DMS114 treated with DMSO at 0.1 percent for 48 hours (cell line): ENCODE measurements around the gene IL2RA.
"Not testable (repeated sequence)": the region's sequence is repeated elsewhere in the genome, so short reads cannot be mapped to it uniquely, and the experiment has no call there.

Experiments
- DNase-seq: peaks from one replicate; lab custom pipeline; 2025; ENCODE audit not compliant: unreplicated experiment; lab: John Stamatoyannopoulos, UW

IL2RA gene

DNA sequence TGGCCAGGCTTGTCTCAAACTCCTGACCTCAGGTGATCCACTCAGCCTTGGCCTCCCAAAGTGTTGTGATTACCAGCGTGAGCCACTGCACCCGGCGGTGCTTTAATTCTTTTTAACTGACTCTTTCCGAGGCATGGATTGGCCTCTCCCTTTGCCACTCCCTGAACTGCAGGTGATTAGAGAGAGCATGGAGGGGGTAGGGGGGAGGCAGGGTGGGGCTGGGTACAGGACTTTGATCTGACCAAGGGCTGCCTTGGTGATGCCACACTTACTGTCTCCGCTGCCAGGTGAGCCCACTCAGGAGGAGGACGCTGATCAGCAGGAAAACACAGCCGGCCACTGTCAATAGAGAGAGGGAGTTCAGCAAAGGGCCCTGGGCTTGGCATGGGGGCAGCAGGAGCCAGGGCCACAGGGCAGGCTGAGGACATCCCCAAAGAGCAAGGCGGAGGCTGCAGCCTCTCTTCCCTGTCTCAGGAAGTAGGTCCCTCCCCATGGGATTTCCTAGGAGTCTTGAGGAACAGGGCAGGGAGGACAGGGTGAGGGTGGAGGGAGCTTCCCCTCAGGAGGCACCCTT lies 44.3 kb downstream of the IL2RA start:
- no peak for DNase-seq

GRCh38 chr10:6014241-6014761 lies 47.9 kb downstream of the IL2RA start:
- DNase-seq, result peak; percentile 57

- DNase-seq, result no peak
Observed at GRCh38 chr10:6013413-6014192, 48.6 kb downstream of the IL2RA start.

DNA sequence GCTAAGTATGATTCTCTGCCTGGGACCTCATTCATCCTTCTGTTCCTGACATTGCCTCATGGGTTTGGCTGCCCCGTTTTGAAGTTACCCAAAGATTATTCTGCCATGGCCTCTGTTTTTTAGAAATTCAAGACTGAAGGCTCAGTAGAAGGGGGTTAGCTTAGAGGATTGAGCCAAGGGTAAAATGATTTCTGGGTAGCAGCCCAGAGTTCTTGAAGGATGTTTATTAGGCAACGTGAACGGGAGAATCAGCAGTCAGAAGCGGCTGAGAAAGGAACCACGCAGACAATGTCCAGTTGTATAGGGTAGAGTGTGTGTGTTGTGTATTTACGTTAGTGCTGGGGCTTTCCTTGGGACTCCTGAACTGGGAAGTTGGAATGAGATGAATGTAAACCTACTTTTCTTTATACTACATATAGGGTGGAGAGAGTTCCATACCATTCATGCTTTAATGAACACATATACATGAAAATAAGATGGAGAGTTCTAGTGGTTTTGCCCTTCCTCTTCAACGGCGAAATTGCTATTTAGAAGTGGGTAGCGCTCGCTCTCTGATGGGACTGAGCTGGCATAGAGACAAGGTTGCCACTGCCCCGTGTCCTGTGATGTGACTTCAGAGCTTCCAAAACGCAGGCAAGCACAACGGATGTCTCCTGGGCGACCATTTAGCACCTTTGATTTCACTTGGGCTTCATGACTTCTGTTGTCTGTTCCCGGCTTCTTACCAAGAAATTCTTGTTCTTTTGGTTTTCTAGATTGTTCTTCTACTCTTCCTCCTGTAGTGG lies 49.9 kb downstream of the IL2RA start:
- DNase-seq, result no peak

DNA sequence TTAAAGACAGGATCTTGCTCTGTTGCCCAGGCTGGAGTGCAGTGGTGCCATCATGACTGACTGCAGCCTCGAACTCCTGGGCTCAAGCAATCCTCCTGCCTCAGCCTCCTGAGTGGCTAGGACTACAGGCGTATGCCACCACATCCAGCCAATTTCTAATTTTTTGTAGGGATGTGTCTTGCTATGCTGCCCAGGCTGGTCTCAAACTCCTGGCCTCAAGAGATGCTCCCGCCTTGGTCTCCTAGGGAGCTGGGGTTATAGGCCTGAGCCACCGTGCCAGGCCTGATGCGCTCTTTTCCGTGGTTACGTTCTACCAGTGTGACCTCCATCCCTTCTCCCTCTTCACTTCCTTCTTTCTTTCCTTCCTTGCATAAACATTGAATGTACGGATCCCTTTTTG lies 50.6 kb downstream of the IL2RA start:
- no peak for DNase-seq

GRCh38 chr10:6010569-6010968 lies 51.6 kb downstream of the IL2RA start:
- no peak for DNase-seq

DNA sequence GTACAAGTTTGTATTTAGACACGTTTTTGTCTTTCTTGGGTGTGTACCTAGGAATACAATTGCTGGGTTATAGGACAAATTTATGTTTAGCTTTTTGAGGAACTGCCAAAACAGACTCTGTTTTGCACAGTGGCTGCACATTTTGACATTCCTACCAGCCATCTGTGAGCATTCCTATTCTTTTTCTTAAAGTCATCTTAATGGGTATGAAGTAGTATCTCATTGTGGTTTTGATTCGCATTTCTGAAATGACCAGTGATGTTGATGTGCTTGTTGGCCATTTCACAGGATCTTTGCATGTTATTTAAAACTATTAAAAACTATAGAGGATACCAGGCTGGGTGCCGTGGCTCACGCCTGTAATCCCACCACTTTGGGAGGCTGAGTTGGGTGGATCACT lies 52.2 kb downstream of the IL2RA start:
- no peak for DNase-seq

GRCh38 chr10:6009150-6009549 lies 53.0 kb downstream of the IL2RA start:
- DNase-seq, result no peak

- DNase-seq, result no peak
Observed at GRCh38 chr10:6008497-6009142, 53.5 kb downstream of the IL2RA start.

DNA sequence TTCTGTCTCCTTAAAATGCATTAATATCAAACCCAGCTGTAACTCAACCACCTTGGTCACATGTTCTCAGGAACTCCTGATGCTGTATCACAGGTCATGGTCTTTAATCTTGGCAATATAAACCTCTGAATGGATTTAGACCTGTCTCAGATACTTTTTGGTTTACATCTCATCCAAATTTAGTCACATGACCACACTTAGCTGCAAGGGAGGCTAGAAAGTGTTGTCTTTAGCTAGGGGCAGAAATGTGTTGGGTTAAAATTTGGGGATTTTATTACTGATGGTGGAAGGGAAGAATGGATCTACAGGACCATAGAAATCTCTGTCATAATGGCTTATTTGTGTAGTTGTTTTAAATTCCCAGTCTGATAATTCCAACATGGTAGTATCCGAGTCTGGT lies 55.2 kb downstream of the IL2RA start:
- no peak for DNase-seq

DNA sequence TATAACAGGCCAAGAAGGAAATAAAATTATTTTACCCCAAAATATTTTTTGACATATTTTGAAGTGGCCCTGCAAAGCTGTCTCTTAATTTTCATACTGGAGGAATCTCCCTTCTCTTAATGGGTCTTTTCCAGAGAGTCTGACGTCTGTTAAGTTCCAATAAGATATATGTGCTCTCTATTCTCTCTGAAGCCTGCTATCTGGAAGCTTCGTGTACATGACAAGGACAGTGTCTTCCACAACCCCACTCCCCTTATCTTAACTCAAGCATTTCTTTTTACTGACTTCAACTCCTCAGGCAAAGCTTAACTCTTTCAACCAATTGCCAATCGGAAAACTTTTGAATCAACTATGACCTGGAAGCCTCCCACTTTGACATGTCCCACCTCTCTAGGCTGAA lies 55.6 kb downstream of the IL2RA start:
- DNase-seq, result no peak

DNA sequence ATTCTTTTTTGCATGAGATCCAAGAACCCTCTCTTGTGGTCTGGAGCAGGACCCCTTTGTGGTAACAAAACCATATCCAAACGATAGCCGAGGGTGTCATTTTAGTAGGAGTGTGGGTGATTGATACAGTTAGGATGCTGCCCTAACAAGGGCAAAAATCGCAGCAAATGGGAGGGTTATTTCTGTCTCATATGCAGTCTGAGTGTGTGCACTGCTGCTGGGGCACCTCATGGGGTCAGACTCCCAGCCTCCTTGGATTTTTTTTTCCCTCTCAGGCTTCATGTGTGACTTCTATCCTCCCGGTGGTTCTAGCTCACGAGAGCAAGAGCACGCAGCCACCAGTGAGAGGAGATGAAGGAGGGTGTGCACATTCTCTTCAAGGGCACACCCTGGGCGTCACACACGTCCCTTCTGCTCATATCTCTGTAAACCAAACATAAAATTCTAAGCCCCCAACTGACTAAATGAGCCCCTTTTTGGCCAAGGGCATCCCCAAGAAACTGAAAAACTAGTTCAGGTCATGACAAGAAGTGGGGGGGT lies 56.2 kb downstream of the IL2RA start:
- DNase-seq, result no peak

DNA sequence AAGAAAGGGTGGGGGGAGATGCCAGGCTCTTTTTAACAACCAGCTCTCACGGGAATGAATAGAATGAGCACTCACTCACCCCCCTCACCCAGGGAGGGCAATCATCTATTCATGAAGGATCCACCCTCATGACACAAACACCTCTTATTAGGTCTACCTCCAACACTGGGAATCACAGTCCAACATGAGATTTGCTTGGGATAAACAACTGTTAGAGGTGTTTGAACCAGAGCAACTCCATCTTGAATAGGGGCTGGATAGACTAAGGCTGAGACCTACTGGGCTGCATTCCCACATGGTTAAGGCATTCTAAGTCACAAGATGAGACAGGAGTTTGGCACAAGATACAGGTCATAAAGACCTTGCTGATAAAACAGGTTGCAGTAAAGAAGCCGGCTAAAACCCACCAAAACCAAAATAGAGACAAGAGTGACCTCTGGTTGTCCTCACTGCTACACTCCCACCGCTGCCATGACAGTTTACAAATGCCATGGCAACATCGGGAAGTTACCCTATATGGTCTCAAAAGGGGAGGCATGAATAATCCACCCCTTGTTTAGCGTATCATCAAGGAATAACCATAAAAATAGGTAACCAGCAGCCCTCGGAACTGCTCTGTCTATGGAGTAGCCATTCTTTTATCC lies 56.9 kb downstream of the IL2RA start:
- not testable (repeated sequence) for DNase-seq

GRCh38 chr10:6002809-6003510 lies 59.2 kb downstream of the IL2RA start:
- DNase-seq, result no peak

- DNase-seq, result no peak
Observed at GRCh38 chr10:5999440-6000165, 62.6 kb downstream of the IL2RA start.

- no peak for DNase-seq
Observed at GRCh38 chr10:5996696-5997095, 65.5 kb downstream of the IL2RA start.

DNA sequence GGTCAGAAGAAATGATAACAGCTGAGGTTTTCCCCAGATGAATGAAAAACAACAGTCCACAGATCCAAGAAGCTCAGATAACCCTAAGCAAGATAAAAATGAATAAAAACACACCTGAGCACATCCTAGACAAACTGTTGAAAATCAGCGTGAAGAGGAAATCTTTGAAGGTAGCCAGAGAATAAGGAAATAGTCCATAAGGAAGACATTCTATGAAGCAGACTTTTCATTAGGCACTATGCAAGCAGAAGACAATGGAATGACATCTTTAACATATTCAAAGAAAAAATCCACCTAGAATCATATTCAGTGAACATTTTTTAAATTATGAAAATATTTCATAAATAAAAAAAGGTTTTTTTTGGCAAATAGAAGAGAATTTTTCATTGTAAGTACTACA lies 69.8 kb downstream of the IL2RA start:
- DNase-seq, result no peak

DNA sequence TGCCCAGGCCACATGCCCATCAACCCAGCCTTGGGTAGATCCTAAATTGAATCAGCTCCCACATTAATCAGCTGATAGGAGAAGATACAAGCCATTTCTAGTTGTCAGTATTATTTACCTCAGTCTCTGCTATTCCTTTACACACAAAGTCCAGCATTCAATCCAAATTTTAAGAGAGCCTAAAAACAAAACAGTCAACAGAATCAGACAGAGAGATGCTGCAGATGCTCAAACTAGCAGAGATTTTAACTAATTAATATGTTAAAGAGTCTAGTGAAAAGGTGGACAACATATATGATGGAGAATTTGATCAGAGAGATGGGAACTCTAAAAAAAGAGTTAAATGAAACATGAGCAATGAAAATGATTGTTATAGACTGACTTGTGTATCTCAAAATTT lies 70.5 kb downstream of the IL2RA start:
- DNase-seq, result no peak

- no peak for DNase-seq
Observed at GRCh38 chr10:5989756-5990155, 72.4 kb downstream of the IL2RA start.
